ENCODE measurements around the gene DEPDC5.

DEPDC5 gene

DNA sequence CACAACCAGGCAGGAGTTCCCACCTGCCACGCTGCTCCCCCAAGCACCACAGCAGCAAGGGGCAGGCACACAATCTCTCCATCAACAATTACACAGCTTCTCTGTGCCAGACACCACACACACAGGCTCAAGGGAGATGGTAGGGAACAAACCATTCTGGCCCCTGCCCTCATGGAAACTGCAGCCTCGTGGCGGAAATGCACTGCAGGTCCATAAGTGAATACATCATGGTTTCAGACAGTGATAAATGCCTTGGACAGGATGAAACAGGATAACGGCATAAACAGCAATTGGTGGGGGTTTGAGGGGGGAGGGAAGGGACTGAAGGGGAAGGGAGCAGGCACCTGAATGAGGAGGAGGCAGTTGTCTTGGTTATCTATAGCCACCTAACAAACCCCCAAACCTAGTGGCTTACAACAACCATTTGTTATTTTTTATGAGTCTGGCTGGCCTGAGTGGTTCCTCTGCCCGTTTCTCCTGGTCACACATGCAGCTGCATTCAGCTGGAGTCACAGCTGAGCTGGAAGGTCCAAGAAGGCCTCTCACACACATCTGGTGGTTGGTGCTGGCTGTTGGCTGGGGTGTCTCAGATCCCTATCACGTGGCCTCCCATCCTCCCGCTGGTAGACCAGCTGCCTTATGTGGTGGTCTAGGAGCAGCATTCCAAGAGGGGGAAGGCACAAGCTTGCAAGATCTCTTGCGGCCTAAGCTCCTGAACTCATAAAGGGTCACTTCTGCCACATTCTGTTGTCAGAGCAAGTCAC, 175.5 kb downstream of the DEPDC5 start:
- DNase-seq: no peak

DNA sequence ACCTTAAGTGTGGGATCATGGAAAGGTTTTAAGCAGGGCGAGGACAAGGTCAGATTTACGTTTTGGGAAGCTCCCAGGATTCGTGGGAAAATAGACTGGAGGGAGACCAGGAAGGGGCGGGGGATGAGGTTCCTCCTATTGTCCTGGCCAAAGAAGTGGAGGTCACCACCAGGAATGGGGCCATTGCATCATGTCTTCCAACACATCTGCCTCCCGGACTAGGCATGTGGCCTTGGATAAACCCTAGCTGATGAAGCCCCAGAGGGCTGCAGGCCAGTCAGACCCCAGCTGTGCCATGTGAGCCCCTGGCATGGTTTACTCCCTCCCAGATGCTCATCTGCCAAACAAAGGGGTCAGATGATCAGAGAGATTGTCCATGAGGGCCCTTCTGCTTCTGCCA, 179.0 kb downstream of the DEPDC5 start:
- no peak for DNase-seq

DNA sequence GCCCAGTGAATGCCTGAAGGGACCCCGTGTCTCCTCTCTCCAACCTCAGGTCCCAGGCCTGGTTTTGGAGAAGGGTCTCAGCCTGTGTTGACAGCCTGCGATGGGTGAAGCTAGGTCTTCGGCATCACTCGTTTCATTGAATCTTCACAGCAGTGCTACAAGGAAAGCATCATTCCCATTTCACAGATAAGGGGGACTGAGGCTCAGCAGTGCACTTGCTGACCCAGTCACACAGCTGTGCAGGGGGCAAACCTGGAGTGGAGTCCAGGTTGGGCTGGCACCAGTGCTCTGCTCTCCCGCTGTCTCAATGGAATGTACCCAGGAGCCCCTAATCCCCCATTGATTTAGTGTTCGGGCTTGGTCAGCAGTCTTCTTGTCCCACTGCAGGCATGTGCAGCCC, 179.6 kb downstream of the DEPDC5 start:
- DNase-seq: no peak

DNA sequence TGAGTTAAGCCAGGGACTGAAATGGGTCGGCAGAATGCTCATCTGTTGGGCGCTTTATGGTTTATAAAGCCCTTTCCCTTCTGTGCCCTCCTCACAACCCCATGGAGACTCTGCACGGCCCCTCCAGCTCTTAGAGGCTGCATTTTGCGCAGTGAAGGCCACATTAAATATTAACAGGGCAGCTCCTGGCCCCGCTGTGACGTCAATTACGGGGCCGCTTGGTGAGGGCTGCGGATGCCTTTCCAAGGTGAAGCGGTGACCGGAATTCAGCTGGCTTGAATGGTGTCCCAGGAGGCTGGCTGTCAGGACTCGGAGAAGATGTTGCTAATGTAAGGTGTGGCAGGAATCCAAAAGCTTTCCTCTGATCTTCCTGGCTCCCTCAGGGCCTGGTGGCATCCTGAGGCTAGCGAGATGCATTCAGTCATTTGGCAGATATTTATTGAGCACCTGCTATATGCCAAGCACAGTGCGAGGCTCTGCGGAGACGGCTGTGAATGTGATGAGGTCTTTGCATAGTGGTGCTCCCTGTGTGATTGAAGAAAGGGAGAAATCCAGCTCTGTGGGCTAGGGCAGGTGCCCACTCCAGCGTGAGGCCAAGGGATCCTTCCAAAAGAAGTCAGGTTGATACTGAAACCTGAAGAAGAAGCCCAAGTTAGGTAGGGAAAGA, 180.1 kb downstream of the DEPDC5 start:
- peak; percentile 6 for DNase-seq

DNA sequence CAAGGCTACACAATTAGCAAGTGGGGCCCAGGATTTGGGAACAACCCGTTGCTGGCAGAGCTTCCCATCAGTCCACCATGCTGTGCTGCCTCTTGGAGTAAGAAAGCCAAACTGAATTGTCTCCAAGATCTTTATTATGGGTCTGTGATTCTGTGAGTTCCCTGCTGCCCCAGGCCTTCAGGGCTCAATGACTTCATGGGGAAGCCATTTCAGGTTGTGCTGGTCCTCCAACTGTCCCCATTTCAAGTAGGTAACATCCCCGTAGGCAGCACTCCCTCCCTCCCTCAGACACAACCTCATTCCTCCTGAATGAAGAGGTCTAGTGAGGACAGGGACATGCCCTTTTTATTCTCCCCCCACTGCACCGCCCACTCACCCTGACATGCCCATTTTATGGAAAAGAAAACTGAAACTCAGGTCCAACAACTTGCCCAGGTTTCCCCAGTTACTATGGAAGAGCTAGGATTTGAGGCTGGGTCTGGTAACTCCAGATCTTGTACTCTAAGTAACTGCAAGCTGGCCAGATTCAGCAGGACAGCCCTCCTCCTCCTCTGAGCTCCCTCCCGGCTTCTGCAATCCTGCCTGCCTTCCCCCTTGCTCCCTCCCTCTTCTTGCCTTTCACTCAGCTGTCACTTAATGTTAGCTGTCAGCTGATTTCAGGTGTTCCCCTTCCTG, 182.3 kb downstream of the DEPDC5 start:
- no peak for DNase-seq

DNA sequence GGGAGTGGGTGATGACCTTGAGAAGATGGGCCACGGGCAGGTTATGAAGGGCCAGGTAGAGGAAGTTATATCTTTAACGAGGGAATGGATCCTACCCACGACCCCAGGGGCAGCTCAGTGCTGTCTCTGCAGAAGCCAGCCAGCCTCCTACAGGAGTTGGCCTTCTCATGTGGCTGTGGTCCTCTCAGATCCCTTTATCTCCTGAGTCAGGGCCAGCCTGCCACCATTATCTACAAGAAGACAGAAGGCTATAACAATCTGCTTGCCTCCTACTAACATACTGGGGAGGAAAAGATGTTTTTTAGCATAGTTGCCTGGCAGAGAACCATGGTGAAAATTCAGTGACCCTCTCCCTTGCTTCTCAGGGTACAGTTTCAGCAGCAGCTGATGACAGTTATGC, 183.5 kb downstream of the DEPDC5 start:
- DNase-seq: no peak

DNA sequence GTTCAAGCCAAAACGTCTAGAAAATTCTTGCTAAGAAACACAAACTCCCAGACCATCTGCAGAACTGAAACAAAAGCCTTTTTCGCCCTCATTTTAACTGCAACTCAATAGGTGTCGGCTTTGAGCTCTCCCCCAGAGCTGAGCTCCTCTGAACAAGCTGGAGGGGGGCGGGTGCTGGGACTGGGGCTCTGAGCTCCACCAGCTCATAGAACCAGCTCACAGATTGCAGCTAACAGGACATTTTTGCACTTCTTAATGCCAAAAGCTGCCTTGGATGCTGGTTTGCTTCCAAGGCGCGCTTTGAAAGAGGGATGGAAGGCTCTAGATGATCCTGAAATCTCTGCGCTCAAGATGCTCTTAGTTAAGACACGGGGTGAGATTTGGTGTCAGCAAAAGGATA, 184.5 kb downstream of the DEPDC5 start:
- no peak for DNase-seq

DNA sequence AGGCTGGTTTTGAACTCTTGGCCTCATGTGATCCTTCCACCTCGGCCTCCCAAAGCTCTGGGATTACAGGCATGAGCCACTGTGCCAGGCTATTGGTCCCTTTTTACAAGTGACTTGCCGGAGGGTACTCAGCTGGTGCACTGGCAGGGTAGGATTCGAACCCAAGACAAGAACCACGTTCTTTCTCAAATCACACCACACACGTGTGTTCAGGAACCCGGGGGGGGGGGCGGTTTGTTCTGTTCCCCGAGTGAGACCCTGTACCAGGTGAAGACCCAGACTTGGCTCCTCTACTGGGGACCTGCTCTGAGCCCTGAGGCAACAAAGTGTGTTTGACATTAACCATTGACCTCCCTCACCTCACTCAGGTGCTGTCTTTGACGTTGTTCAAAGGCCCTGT, 186.7 kb downstream of the DEPDC5 start:
- DNase-seq: no peak

DNA sequence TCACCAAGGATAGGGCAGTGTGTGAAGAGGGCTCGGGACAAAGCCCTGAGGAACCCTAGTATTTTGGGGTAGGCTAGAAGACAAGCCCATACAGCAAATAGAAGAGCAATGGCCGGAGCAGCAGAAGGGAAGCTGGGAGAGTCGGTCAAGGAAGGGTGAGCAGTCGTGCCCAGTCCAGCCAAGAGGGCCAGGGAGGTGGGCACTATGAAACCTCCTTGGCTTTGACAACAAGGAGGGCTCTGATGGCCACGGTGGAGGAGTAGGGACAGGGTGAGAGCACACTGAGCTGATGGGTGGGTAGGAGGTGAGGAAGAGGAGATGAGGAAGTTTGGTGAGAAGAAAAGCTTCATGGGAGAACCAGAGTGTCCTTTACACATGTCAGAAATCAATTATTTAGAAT, 188.3 kb downstream of the DEPDC5 start:
- DNase-seq: no peak

DNA sequence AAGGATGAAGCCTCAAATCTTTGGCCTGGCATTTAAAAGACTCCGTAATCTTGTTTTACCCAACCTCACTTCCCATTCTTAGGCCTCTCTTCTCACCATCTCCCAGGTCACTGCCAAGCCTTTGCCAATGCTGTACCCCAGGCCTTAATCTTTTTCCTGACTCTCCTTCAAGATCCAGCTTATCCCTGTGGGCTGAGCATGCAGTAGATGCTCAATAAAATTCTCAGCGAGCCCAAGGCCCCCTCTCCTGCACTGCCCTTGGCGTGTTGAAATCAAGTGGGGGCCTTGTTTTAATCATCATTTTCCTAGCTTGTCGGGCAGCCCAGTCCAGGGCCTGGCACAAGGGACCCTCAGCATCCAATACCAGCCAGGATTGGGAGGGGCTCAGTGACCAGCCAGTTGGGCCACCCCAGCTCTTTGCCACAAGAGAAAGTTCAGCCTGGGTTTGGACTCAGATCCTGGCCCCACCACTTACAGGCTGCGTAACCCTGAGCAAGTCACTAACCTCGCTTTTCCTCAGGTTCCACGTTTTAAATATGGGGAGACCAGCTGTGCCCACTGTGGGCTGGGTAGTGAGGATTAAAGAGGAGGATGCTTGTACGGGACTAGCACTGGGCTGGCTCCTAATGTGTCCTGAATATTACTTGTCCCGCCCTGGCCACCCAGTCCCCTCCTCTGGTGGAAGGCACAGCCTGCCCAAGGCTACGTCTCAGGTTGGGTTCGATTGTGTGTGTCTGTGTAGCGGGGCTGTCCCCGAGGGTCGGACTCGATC, 189.6 kb downstream of the DEPDC5 start:
- no peak for DNase-seq

DNA sequence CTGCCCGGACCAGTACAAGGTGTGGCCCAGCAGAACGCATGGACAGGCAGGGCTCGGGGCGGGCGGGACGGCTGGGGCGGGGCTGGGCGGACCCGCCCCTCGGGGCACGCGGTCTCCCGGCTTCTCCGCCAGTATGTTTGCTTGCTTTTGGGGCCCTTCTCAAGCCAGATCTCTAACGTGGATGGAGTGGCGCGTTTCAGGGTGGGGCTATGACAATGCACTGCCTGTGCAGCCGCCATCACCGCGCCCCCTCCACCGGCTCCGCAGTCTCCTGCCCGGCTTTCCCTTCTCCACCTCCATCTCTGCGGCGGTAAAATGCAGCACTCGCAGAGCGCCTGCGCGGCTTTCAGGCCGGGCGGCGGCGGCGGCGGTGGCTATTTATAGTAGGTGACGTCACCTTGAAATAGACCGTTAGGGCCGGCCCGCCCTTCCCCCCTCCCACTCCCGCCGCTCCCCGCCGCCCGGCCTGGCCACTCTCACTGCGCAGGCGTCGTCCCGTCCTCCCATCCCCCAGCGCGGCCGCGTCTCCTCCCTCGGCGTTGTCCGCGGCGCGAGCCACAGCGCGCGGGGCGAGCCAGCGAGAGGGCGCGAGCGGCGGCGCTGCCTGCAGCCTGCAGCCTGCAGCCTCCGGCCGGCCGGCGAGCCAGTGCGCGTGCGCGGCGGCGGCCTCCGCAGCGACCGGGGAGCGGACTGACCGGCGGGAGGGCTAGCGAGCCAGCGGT, 190.3 kb downstream of the DEPDC5 start, which contains the start of gene YWHAH:
TSS of gene YWHAH (plus strand) at position 558 of the 722 bp plus-strand sequence. CDS start 199 bp downstream, outside the sequence.
- peak; percentile 94 for DNase-seq

DNA sequence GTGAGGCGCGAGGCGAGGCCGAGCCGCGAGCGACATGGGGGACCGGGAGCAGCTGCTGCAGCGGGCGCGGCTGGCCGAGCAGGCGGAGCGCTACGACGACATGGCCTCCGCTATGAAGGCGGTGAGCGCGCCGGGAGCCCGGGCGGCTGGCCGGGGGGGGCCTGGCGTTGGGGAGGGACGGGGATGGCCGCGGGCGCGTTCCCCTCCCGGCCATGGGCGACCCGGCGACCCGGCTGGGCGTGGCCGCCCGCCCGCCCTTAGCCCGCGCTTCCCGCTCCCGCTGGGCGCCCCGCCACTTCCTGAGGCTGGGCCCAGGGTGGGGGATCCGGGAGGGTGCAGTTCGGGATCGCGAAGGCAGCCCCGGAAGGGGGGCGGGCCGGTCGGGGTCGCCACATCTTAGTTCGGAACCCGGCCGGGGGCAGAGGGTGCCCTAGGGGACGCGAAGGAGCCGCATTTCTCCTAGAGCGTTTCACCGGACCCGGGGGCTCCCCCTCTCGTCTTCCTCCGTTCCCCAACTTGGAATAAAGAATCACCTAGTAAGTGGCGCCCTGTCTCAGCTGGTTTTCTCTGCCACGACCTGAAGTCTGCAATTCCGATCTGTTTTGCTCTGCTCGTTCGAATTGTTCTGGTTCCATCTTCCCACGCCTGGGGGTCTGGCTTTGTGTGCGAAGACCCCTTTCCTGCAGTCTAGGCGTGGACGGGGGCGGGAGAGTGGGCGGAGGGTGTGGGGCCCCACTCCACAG, 191.1 kb downstream of the DEPDC5 start:
- peak; percentile 30 for DNase-seq

DNA sequence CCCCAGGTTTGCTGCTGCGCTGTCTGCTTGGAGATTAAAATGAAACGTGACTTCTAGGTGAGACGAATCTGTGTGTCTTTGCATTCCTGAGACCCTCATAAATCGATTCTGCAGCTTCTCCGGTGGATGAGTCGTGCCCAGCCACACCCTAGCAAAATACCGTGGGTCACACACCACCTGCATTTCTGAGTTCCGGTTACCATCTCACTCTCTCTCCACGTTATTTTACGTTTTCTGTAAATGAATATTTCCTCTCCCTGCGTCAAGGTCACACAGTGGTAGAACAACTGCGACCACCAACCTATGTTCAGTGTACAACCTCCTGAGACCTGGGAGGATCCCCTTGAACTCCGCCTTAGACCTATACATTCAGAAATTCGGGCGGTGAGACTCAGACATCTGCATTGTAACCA, 191.6 kb downstream of the DEPDC5 start:
- DNase-seq: no peak

DNA sequence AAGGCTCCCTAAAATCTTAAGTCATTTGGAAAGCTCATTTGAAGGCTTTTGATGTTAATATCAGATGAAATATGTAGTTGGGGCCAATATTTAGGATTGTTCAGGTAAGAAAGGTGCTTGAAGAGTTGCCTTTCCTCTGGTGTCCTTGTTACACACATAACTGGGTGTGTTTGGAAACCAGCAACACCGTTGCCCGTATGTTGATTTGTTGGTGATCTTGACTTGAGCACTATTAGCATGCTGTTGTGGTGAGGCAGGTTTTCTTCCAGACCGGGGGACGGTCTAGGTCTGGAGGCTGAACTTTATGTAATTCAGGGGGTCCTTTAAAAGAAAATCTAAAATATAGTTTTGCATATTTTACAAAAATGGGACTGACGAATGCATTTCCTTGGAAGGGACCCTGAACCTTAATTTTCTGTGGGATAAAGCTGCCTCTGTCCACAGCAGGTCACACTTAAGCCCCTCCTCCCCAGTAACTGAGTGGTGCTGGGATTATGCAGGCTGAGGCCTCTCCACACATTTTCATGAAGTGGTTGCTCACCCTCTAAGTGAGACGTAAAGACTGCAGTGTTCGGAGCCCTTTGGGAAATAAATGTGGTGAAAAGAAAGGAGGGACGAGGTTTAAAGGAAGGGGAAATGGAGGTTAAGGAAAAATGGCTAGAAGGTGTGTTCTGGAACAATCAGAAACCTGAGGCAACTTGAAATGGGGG, 192.3 kb downstream of the DEPDC5 start:
- no peak for DNase-seq

DNA sequence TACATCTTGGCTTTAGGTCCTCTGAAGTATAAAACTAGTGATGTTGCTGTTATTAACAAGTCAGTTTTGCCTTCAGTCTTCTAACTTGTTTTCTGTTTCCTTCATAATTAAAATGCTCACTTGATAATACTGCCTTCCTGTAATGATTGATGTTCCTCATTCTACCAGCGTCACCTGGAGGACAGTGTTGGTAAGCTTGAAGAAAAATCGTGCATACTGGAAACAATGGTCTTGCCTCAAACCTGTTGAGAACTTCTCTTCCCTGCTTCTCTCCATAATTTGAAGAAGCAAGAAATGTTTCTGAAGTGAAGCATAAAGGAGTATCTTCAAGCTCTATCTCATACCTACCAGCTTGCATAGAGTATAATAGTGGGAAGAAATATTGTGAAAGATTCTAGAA, 193.5 kb downstream of the DEPDC5 start:
- peak; percentile 7 for DNase-seq

DNA sequence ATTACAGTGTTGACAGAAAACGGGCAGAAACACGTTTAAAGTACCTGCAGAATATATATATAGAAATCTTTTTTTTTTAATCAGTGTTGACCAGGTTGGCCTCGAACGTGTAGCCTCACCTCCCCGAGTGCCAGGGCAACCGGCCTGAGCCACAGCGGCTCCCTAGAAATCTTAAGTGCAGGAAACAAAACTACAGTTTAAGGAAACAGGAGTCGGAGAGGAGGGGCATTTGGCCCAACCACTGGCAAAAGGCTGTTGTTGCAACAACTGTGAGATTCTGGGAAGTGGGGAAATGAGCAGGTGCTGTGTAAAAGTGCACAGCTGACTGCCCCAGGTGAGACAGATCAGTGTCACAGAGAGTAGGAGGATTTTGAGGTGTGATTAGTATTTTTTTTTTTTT, 194.2 kb downstream of the DEPDC5 start:
- no peak for DNase-seq

DNA sequence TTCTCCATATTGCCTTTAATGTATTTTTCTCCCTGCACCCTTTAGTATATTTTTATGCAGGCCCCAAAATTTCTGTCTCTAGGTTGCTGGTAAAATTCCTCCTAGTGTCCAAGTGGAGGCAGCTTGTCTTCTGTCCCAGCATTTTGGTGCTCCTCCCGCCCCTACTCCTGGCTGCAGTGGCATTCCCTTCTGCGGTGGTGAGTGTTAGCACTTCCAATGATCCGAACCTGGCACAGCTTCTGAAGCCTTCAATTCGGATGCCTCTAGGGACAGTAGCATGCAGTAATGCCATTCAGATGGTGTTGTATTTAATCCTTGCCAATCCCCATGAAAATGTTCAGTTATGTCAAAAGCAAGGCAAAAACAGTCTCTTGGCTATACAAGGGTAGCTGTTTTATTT, 196.4 kb downstream of the DEPDC5 start:
- DNase-seq: no peak

DNA sequence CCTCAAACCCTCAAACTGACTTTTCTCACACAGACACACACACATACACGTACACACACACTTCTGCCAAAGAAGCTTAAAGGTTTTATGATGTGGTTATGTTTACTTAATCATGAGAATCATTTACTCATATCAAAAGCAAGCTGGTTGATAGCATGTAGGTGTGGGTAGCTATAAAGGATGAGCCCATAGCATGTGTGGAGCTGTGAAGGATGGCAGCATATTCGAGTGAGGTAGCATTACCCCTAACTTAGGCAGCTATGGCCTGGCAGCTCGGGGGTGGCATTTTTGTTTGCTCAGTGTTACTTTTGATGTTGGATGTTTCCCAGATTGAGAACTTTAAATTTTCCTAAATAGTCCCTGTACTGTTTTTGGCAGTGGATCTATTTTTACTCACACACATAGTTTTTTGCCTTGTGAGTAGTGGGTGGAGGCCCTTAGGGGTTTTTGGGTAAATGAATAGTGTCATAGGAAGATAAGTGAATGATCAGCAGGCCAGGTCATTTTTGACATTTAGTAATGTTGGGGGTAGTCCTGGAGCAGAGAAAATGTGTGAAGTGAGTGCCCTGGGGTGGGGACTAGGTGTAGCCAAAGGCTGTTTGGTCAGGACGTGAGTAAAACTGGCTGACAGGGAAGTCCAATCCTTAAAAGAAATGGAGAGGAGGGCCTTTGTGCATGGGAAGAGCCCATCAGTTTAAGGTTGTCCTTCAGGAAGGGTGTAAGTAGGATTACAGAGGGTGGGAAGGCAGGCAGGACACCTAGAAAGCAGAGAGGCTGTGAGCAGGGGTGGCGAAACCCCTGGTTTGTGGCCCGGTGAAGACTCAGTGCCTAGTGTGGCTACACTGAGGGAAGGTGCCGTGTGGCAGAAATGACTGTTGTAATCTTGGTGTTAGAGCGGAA, 197.6 kb downstream of the DEPDC5 start:
- DNase-seq: no peak

DNA sequence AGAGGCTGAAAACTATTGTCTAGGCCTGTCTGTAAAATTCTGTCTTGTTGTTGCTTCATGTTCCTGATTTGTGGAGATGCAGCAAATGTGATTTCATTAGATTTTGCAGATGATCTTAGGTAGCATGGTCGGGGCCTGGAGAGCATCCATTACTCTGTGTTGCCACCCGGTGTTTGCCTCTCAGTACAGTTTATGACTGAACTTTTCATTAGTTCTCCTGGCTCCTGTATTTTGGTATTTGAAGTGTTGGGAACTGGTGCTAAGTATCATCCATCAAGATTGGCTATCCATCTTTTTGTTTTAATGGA, 198.2 kb downstream of the DEPDC5 start:
- no peak for DNase-seq

DNA sequence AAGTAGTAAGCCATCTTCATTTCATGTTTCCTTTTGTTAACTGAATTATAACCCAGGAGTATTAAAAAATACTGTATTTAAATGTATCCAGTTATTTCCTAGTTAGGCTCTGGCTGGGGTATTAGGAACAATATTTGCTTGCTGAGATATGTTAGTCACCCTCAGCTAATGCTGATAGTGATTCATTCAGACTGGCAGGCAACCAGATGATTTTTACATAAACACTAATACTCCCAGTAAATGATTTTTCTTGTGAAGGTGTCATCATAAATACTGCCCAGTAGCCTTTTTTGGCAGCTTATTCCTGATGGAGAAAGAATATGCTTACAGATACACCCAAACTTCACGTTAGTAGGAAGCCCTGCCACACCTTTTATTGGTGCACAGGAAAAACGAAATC, 198.7 kb downstream of the DEPDC5 start:
- DNase-seq: no peak
